Duodenal mucosa (tissue), 2 donors: ENCODE data around the gene CUX1.

Experiments
- H3K27ac ChIP-seq: one replicate; pipeline ENCODE4 v1.7.0; 2013; ENCODE audit warnings: low read depth, low read length
- H3K27me3 ChIP-seq, 2 donors: one replicate each; pipeline ENCODE4 v1.7.0; 2013; ENCODE audit warnings: low read length in 2 of 2, control low read depth in 1 of 2; ENCODE audit not compliant: insufficient read depth in 2 of 2, control insufficient read depth in 1 of 2
- H3K36me3 ChIP-seq, 2 donors: one replicate each; pipeline ENCODE4 v1.7.0; 2013; ENCODE audit warnings: low read length in 2 of 2, control low read depth in 1 of 2; ENCODE audit not compliant: insufficient read depth in 2 of 2, control insufficient read depth in 1 of 2
- H3K4me1 ChIP-seq, 2 donors: one replicate each; pipeline ENCODE4 v1.7.0; 2013; ENCODE audit warnings: low read length in 2 of 2, control low read depth in 1 of 2; ENCODE audit not compliant: insufficient read depth in 2 of 2, control insufficient read depth in 1 of 2
- H3K4me3 ChIP-seq, 2 donors: one replicate each; pipeline ENCODE4 v1.7.0; 2013; ENCODE audit warnings: low read length in 2 of 2, low read depth in 1 of 2
- H3K9ac ChIP-seq, 2 donors: one replicate each; pipeline ENCODE4 v1.7.0; 2013; ENCODE audit warnings: low read length in 2 of 2, low read depth in 1 of 2
- H3K9me3 ChIP-seq, 2 donors: one replicate each; pipeline ENCODE4 v1.7.0; 2013; ENCODE audit warnings: low read length in 2 of 2, control low read depth in 1 of 2; ENCODE audit not compliant: control insufficient read depth in 1 of 2

Gene CUX1

GRCh38 chr7:102152672-102153598 is 335.5 kb downstream of the CUX1 start:
- no peaks in the 10 kb centered on the region for H3K27me3 ChIP-seq
- H3K4me3 ChIP-seq: no peak overlapping the region
- no peaks in the 10 kb centered on the region for H3K36me3 ChIP-seq
- H3K9ac ChIP-seq: no peak overlapping the region
- no peaks in the 10 kb centered on the region for H3K4me1 ChIP-seq
- no peak overlapping the region for H3K27ac ChIP-seq
- no peaks in the 10 kb centered on the region for H3K9me3 ChIP-seq

DNA sequence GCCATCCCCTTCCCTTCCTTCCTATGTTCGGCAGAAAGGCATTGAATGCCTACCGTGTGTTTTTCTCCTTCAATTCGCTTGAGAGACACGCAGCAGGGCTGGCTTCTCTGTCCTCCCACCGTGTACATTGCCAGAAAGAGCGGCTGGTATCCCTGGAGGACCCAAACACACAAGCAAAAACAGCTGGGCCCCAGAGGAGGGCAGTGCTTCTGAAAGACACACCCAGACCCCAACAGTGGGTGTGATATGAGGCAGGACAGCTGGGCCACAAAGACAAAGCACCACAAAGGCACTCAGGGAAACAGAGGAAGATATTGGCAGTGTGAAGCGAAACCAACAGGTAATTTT is 336.1 kb downstream of the CUX1 start:
- Histone ChIP-seq H3K27ac (no peak overlapping the region), H3K4me1 (no peaks in the 10 kb centered on the region), H3K27me3 (no peaks in the 10 kb centered on the region), H3K9me3 (no peaks in the 10 kb centered on the region), H3K9ac (no peak overlapping the region), H3K4me3 (no peak overlapping the region), H3K36me3 (peaks cover 0 to 5% of the 10 kb centered on the region in 2 donors)

DNA sequence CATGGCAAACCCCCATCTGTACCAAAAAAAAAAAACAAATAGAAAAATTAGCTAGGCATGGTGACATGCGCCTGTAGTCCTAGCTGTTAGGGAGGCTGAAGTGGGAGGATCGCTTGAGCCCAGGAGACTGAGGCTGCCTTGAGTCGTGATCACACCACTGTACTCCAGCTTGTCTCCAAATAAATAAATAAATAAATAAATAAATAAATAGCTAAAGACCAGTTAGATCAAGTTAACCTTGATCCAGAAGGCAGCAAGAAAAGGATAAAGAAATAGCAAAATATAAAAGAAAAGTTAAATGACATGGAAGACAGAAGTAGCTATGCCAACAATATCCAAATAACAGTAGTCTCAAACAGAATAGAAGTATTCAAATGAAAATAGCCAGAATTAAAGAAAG is 337.0 kb downstream of the CUX1 start:
- Histone ChIP-seq H3K4me3 (no peak overlapping the region), H3K36me3 (peaks cover 0 to 11% of the 10 kb centered on the region in 2 donors), H3K9ac (no peak overlapping the region), H3K4me1 (no peaks in the 10 kb centered on the region), H3K27ac (no peak overlapping the region), H3K9me3 (no peaks in the 10 kb centered on the region), H3K27me3 (no peaks in the 10 kb centered on the region)

DNA sequence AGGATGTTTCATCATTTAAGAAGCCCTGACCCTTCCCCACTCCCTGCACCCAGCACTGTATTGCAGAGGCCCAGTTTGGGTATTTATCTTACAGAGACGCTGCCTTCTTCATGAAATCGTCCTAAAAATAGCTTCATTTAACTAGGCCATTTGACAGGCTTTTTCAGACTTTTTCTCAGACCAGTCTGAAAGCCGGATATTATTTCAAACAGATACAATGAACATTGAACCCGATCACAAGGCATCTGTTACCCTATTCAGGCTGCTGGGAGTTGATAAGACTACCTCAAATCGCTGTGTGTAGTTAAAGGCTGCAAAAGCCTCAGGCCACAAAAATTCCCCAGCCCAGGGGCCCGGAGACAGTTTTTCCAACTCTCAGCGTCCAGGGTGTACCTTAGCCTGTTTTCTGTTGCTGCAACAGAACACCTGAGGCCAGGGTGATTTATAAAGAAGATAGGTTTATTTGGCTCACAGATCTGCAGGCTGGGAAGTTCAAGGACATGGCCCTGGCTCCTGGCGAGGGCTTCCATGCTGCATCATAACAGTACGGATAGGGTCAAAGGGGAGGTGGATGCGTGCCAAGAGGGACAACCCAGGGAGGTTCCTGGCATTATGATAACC is 338.5 kb downstream of the CUX1 start:
- H3K27ac ChIP-seq: no peak overlapping the region
- no peak overlapping the region for H3K4me3 ChIP-seq
- no peaks in the 10 kb centered on the region for H3K4me1 ChIP-seq
- no peaks in the 10 kb centered on the region for H3K27me3 ChIP-seq
- H3K36me3 ChIP-seq: peaks cover 0 to 15% of the 10 kb centered on the region in 2 donors
- no peak overlapping the region for H3K9ac ChIP-seq
- H3K9me3 ChIP-seq: no peaks in the 10 kb centered on the region

DNA sequence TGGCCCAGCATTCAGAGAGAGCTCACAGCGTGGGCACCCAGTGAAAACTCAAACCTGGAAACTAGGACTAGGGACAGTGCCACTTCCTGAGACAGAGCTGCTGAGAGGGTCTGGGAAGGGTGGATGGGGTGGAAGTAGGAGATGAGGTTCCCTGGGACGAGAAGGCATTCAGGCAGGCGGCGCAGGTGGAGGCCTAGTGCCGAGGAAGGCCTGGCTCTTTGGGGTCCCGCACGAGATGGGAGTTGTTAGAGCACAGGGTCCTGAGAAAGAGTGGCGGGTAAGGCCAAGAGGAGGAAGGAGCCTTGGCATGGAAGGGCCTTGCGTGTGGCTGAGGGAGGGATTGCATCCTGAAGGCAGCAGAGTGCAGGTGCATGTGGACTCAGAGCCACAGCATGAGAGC is 339.4 kb downstream of the CUX1 start:
- Histone ChIP-seq H3K9me3 (no peaks in the 10 kb centered on the region), H3K27ac (no peak overlapping the region), H3K27me3 (no peaks in the 10 kb centered on the region), H3K36me3 (peaks cover 0 to 15% of the 10 kb centered on the region in 2 donors), H3K4me3 (no peak overlapping the region), H3K9ac (no peak overlapping the region), H3K4me1 (no peaks in the 10 kb centered on the region)

GRCh38 chr7:102165136-102165535 is 347.7 kb downstream of the CUX1 start:
- Histone ChIP-seq H3K9me3 (no peaks in the 10 kb centered on the region), H3K36me3 (peaks cover 3 to 16% of the 10 kb centered on the region in 2 donors), H3K4me1 (no peaks in the 10 kb centered on the region), H3K27ac (no peak overlapping the region), H3K9ac (no peak overlapping the region), H3K27me3 (no peaks in the 10 kb centered on the region), H3K4me3 (no peak overlapping the region)

DNA sequence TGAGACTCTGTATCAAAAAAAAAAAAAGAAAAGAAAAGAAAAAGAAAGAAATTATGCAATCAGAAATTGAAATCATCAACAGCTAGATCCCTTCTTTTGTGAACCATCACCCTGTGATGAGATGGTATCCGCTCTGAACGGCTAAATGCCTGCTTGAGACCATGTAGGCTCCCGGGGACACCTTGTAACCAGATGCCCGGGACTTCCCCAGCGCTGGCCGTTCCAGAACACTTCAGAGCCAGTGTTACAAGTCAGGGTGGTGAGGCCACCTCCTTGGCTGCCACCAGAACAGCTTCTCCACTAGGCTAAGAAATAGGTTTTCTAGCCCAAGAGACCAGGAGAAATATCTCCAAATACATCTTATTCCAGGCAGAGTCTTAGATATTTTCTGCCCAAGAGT is 349.8 kb downstream of the CUX1 start:
- Histone ChIP-seq H3K27ac (no peak overlapping the region), H3K4me1 (no peaks in the 10 kb centered on the region), H3K9ac (no peak overlapping the region), H3K27me3 (no peaks in the 10 kb centered on the region), H3K9me3 (no peaks in the 10 kb centered on the region), H3K36me3 (peaks cover 3 to 24% of the 10 kb centered on the region in 2 donors), H3K4me3 (no peak overlapping the region)

- H3K27ac ChIP-seq: no peak overlapping the region
- no peaks in the 10 kb centered on the region for H3K4me1 ChIP-seq
- H3K36me3 ChIP-seq: peaks cover 3 to 18% of the 10 kb centered on the region in 2 donors
- no peaks in the 10 kb centered on the region for H3K9me3 ChIP-seq
- no peaks in the 10 kb centered on the region for H3K27me3 ChIP-seq
- no peak overlapping the region for H3K4me3 ChIP-seq
- peak overlapping the region in 1 of 2 donors; percentile 33 for H3K9ac ChIP-seq
Measured at GRCh38 chr7:102169651-102170392, 352.4 kb downstream of the CUX1 start.

- Histone ChIP-seq H3K9me3 (no peaks in the 10 kb centered on the region), H3K36me3 (peaks cover 3 to 18% of the 10 kb centered on the region in 2 donors), H3K4me1 (no peaks in the 10 kb centered on the region), H3K27me3 (no peaks in the 10 kb centered on the region), H3K27ac (no peak overlapping the region), H3K4me3 (no peak overlapping the region), H3K9ac (no peak overlapping the region)
Measured at GRCh38 chr7:102170393-102170970, 353.1 kb downstream of the CUX1 start.

GRCh38 chr7:102173669-102174068 is 356.2 kb downstream of the CUX1 start:
- peaks cover 6 to 34% of the 10 kb centered on the region in 2 donors for H3K36me3 ChIP-seq

More at GRCh38 chr7:102173669-102174068, 356.2 kb downstream of the CUX1 start:
- no peaks in the 10 kb centered on the region for H3K9me3 ChIP-seq
- no peak overlapping the region for H3K27ac ChIP-seq
- no peak overlapping the region for H3K4me3 ChIP-seq
- no peaks in the 10 kb centered on the region for H3K27me3 ChIP-seq
- H3K9ac ChIP-seq: no peak overlapping the region
- H3K4me1 ChIP-seq: no peaks in the 10 kb centered on the region
